Gastroesophageal sphincter (tissue), 4 donors: ENCODE measurements around the gene BACE1-AS. TPM values are rescaled to one million over a fixed set of nuclear protein-coding genes. Genes with fewer than 3 reads are reported as not detected.
"Not testable (repeated sequence)": the region's sequence is repeated elsewhere in the genome, so short reads cannot be mapped to it uniquely, and the experiment has no call there.

Source experiments
- ATAC-seq: fragments of 150-250 bp; one replicate; pipeline ENCODE4 v1.9.1; 2016; ENCODE audit warnings: mild to moderate bottlenecking, moderate library complexity
- H3K27ac ChIP-seq, 4 donors: fragments of 200-600 bp; sonication (generic) in 3 of 4; 1 replicate in 3 of 4; 2 replicates in 1 of 4; pipeline ENCODE4 v1.5.1; 2016 to 2019
- H3K27me3 ChIP-seq: fragments of 200-600 bp; sonication (generic); one replicate; pipeline ENCODE4 v1.5.1; 2019
- H3K36me3 ChIP-seq, 2 donors: fragments of 200-600 bp; sonication (generic); one replicate each; pipeline ENCODE4 v1.5.1; 2019; ENCODE audit warnings: control low read depth in 1 of 2
- H3K4me1 ChIP-seq, 3 donors: fragments of 200-600 bp; sonication (generic); 1 replicate in 2 of 3; 2 replicates in 1 of 3; pipeline ENCODE4 v1.5.1; 2016 to 2019; ENCODE audit warnings: control low read depth in 2 of 3
- H3K4me3 ChIP-seq, 2 donors: fragments of 200-600 bp; sonication (generic); one replicate each; pipeline ENCODE4 v1.5.1; 2019; ENCODE audit warnings: mild to moderate bottlenecking in 1 of 2, moderate library complexity in 1 of 2
- H3K9me3 ChIP-seq, 3 donors: fragments of 200-600 bp; sonication (generic); one replicate each; pipeline ENCODE4 v1.5.1; 2017 to 2019; ENCODE audit warnings: control low read depth in 2 of 3
- CTCF ChIP-seq, 4 experiments: fragments of 200-600 bp in 2 of 4; fragments of 450-650 bp in 2 of 4; sonication (generic) in 1 of 4; IDR thresholded peaks; one replicate each; pipeline ENCODE4 v1.5.1; 2017 to 2019; ENCODE audit warnings: antibody characterized with exemption in 4 of 4, mild to moderate bottlenecking in 2 of 4, moderate library complexity in 2 of 4
- EP300 ChIP-seq: sonication (generic); formaldehyde crosslinking; IDR thresholded peaks from one replicate; pipeline ENCODE4 v1.6.1; 2017; ENCODE audit warnings: antibody characterized with exemption, mild to moderate bottlenecking
- POLR2A ChIP-seq, 2 donors: fragments of 450-650 bp; IDR thresholded peaks; one replicate each; pipeline ENCODE4 v1.6.1; 2017; ENCODE audit warnings: antibody characterized with exemption in 2 of 2, mild to moderate bottlenecking in 2 of 2, moderate library complexity in 1 of 2
- POLR2AphosphoS5 ChIP-seq: sonication (generic); formaldehyde crosslinking; IDR thresholded peaks from one replicate; pipeline ENCODE4 v1.6.1; 2017; ENCODE audit warnings: antibody characterized with exemption
- WGBS, 2 donors: methylation state at CpG; one replicate each; pipeline ENCODE4 v1.1.5; 2018; ENCODE audit warnings: low coverage in 1 of 2; 5-methylcytosine and 5-hydroxymethylcytosine counted together
- total RNA-seq, 4 donors: library from RNA; depleted of rRNA; stranded (reverse); fragments of >200 nt; gene quantifications; one replicate each; pipeline ENCODE4 v1.1.0, GENCODE V29; 2016

The BACE1-AS gene
- total RNA-seq, 4 donors from 2014 or later, result 4.8 to 13.1 (median 10.1) TPM

GRCh38 chr11:117316197-117316961, 25.2 kb downstream of the BACE1-AS start, which contains the start of gene BACE1:
Gene BACE1, minus strand, starts transcription at chr11:117316256. Its CDS starts 461 bp downstream, at chr11:117315795.
- Histone ChIP-seq H3K36me3 (no peaks in the 10 kb centered on the region), H3K27ac (peak within 1 kb of the TSS in 3 of 4 donors; percentile 73 to 81 (median 79)), H3K4me1 (peaks cover 0 to 31% (median 13%) of the 10 kb centered on the region in 3 donors), H3K27me3 (no peaks in the 10 kb centered on the region), H3K9me3 (no peaks in the 10 kb centered on the region), H3K4me3 (peak within 1 kb of the TSS; percentile 92 to 93)
- TF ChIP-seq EP300, result no peak
- TF ChIP-seq POLR2A (IDR thresholded peaks at IDR 0.05), result no peak
- TF ChIP-seq CTCF (IDR thresholded peaks at IDR 0.05), result peak in 1 of 4 experiments; percentile 63
- TF ChIP-seq POLR2AphosphoS5, result peak; percentile 40
- 8 to 10% methylated on average over 6 to 16 of the region's 29 CpGs for WGBS, 2 donors
- ATAC-seq, result peak; percentile 93

- WGBS, 2 donors, result 81 to 96% methylated on average over 2 to 6 of the region's 7 CpGs
- Histone ChIP-seq H3K4me3 (no peak overlapping the region), H3K27ac (no peak overlapping the region), H3K4me1 (peaks cover 0 to 31% (median 13%) of the 10 kb centered on the region in 3 donors), H3K9me3 (no peaks in the 10 kb centered on the region), H3K27me3 (no peaks in the 10 kb centered on the region), H3K36me3 (no peaks in the 10 kb centered on the region)
- no peak for TF ChIP-seq POLR2A (IDR thresholded peaks at IDR 0.05)
- no peak for TF ChIP-seq EP300
- TF ChIP-seq CTCF (IDR thresholded peaks at IDR 0.05), result no peak
- no peak for TF ChIP-seq POLR2AphosphoS5
- ATAC-seq, result no peak
Measured at GRCh38 chr11:117318738-117319137, 27.6 kb downstream of the BACE1-AS start.

- H3K27ac ChIP-seq, result no peak overlapping the region
- ATAC-seq, result no peak
- H3K4me3 ChIP-seq, result no peak overlapping the region
- H3K27me3 ChIP-seq, result no peaks in the 10 kb centered on the region
- no peak for TF ChIP-seq EP300
- TF ChIP-seq POLR2A (IDR thresholded peaks at IDR 0.05), result no peak
- TF ChIP-seq POLR2AphosphoS5, result no peak
- TF ChIP-seq CTCF (IDR thresholded peaks at IDR 0.05), result no peak
- H3K4me1 ChIP-seq, result peaks cover 0 to 25% (median 11%) of the 10 kb centered on the region in 3 donors
- H3K9me3 ChIP-seq, result no peaks in the 10 kb centered on the region
- H3K36me3 ChIP-seq, result no peaks in the 10 kb centered on the region
- WGBS, 2 donors, result 70 to 81% methylated on average over 3 to 4 of the region's 5 CpGs
Measured at GRCh38 chr11:117319214-117319840, 28.2 kb downstream of the BACE1-AS start.

GRCh38 chr11:117327255-117327566, 36.1 kb downstream of the BACE1-AS start:
- ATAC-seq, H3K27me3 ChIP-seq, H3K9me3 ChIP-seq, H3K36me3 ChIP-seq: not testable (repeated sequence)
- 9 to 10% methylated on average over 5 of the region's 5 CpGs for WGBS, 2 donors
- peak overlapping the region in 3 of 4 donors; percentile 95 to 97 (median 96) for H3K27ac ChIP-seq
- H3K4me1 ChIP-seq, result peaks cover 0 to 23% (median 10%) of the 10 kb centered on the region in 3 donors
- H3K4me3 ChIP-seq, result peak overlapping the region; percentile 82 to 84

GRCh38 chr11:117327567-117328374, 36.6 kb downstream of the BACE1-AS start, which contains the start of gene CEP164:
Gene CEP164, plus strand, starts transcription at chr11:117327854. Its CDS starts 10,733 bp downstream, at chr11:117338587.
- H3K27me3 ChIP-seq, result no peaks in the 10 kb centered on the region

More at GRCh38 chr11:117327567-117328374, 36.6 kb downstream of the BACE1-AS start, which contains the start of gene CEP164:
- H3K36me3 ChIP-seq, result no peaks in the 10 kb centered on the region
- peaks cover 0 to 23% (median 10%) of the 10 kb centered on the region in 3 donors for H3K4me1 ChIP-seq
- TF ChIP-seq EP300 (no peak), POLR2AphosphoS5 (peak; percentile 71), CTCF (IDR thresholded peaks at IDR 0.05) (no peak), POLR2A (IDR thresholded peaks at IDR 0.05) (peak in 1 of 2 donors; percentile 47)
- WGBS, 2 donors, result 0% methylated on average over 6 to 16 of the region's 64 CpGs
- H3K9me3 ChIP-seq, result no peaks in the 10 kb centered on the region
- H3K4me3 ChIP-seq, result peak within 1 kb of the TSS; percentile 82 to 84
- peak; percentile 97 for ATAC-seq
- peak within 1 kb of the TSS; percentile 83 to 97 (median 96) for H3K27ac ChIP-seq
